GM12891 (cell line): ENCODE measurements around the gene USP37.

ENCODE experiments used
- POLR2A ChIP-seq: IDR thresholded peaks from 2 replicates; pipeline ENCODE4 v1.6.1; 2011; ENCODE audit warnings: low read depth, low read length, control low read depth
- SPI1 ChIP-seq: IDR thresholded peaks from 2 replicates; pipeline ENCODE4 v1.6.1; 2011; ENCODE audit warnings: low read depth, low read length, control low read depth

GRCh38 chr2:218482651-218483050 is 85.5 kb downstream of the USP37 start:
- TF ChIP-seq POLR2A, result no peak
- TF ChIP-seq SPI1, result no peak
